22Rv1 (cell line): ENCODE results near the gene NTPCR.

Experiments used
- ZFX ChIP-seq: fragments of 450-650 bp; IDR thresholded peaks from 2 replicates; pipeline ENCODE4 v1.6.1; 2017; ENCODE audit warnings: antibody characterized with exemption, borderline replicate concordance
- TF ChIP-seq, protein P1 (sequence below): fragments of 450-650 bp; IDR thresholded peaks from 2 replicates; pipeline ENCODE4 v1.5.1; 2017; ENCODE audit warnings: mild to moderate bottlenecking

DNA sequence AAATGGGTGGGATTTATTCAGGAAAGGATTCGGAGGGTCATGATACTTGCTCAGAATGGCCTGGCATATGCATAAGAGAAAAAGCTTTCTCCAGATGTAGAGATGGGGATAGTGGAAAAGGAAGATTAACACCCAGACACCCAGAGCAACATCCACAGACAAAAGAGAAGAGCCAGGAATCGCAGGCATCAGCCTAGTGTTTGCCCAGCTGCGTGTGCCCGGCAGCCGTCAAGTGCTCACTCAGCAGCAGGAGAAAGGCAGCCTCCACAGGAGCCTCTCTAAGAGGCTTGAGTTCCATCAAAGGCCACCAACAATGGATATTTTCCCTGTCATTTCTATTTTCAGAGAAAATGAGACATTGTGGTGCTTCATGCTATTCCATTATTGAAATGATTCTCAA is 54.7 kb downstream of the NTPCR start:
- TF ChIP-seq, protein P1, sequence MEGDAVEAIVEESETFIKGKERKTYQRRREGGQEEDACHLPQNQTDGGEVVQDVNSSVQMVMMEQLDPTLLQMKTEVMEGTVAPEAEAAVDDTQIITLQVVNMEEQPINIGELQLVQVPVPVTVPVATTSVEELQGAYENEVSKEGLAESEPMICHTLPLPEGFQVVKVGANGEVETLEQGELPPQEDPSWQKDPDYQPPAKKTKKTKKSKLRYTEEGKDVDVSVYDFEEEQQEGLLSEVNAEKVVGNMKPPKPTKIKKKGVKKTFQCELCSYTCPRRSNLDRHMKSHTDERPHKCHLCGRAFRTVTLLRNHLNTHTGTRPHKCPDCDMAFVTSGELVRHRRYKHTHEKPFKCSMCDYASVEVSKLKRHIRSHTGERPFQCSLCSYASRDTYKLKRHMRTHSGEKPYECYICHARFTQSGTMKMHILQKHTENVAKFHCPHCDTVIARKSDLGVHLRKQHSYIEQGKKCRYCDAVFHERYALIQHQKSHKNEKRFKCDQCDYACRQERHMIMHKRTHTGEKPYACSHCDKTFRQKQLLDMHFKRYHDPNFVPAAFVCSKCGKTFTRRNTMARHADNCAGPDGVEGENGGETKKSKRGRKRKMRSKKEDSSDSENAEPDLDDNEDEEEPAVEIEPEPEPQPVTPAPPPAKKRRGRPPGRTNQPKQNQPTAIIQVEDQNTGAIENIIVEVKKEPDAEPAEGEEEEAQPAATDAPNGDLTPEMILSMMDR, result no peak
- TF ChIP-seq ZFX, result no peak
